ENCODE results near the gene NXF3. TPM values are rescaled to one million over a fixed set of nuclear protein-coding genes. Genes with fewer than 3 reads are reported as not detected.
A peak's percentile ranks its signal among the peaks of the same experiment; 100 is the strongest.
"Not testable (repeated sequence)": the region's sequence is repeated elsewhere in the genome, so short reads cannot be mapped to it uniquely, and the experiment has no call there.

Gene NXF3
- total RNA-seq, 4 donors from 2014 or later: 0.84 to 4.0 (median 1.8) TPM

DNA sequence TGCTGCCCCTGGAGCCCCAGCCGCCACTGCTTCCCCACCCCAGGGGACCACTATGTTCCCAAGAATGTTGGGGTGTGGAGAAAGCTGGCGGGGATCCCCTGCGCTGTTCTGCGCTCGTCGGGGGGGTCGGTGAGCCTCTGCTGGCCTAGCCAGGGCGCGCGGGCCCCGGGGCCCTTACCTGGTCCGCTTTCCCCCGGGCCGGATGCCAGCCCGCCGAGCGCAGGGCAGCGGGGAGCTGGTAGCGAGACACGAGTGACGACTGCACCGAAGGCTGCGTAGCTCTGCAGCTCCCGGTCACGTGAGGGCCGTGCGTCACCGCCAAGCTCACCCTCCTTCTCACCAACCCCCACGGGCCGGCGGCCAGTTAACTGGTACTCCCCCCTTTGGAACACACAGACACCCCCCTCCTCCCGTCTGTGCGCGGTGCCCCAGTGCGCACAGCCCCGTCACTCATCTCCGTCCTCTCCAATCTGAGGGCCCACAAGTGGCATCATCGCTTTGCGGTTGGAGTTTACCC, 29.0 kb downstream of the NXF3 start, which contains the start of gene BEX1:
Gene BEX1, minus strand, starts transcription at position 254 of the 517 bp plus-strand sequence. CDS start 897 bp downstream, outside the sequence.
- peak; percentile 44 for ATAC-seq (ENCODE audit: low FRiP score)

DNA sequence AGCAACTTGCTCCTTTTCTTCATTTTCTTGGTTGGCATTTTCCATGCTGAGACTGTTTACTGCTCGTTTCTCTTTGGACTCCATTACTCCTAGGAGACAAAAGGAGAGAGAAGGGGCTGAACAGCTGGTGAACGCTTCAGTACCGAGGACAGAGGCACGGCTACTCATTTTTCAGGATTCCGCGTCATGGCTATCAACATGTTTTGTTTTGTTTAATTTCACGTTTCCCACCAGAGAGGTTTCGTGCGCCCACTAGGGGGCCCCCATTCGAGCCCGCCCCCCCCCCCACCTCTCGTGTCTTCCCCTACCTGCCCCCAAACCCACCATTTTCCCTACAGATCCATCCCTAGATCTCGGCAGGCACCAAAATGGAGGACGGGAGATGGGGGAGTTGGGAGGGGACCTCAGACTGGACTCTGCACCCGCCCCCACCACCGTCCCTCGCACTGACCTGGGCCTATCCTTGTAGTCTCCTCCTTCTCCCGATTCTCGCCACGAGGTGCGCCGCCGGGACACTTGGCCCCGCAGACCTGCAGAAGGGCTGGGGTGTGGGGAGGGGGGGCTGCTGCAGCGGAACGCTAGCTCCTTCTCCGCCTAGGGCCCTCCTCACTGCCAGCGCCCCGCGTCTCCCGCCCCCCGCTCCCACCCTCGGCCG, 29.6 kb downstream of the NXF3 start:
- DNase-seq (ENCODE audit: low spot score) (no peak), ATAC-seq (ENCODE audit: low FRiP score) (no peak)
- TF ChIP-seq, protein P1, sequence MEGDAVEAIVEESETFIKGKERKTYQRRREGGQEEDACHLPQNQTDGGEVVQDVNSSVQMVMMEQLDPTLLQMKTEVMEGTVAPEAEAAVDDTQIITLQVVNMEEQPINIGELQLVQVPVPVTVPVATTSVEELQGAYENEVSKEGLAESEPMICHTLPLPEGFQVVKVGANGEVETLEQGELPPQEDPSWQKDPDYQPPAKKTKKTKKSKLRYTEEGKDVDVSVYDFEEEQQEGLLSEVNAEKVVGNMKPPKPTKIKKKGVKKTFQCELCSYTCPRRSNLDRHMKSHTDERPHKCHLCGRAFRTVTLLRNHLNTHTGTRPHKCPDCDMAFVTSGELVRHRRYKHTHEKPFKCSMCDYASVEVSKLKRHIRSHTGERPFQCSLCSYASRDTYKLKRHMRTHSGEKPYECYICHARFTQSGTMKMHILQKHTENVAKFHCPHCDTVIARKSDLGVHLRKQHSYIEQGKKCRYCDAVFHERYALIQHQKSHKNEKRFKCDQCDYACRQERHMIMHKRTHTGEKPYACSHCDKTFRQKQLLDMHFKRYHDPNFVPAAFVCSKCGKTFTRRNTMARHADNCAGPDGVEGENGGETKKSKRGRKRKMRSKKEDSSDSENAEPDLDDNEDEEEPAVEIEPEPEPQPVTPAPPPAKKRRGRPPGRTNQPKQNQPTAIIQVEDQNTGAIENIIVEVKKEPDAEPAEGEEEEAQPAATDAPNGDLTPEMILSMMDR (IDR thresholded peaks at IDR 0.05): no peak

More for the DNA sequence above, 29.0 kb downstream of the NXF3 start, which contains the start of gene BEX1:
- TF ChIP-seq, protein P1 (IDR thresholded peaks at IDR 0.05): no peak
- DNase-seq (ENCODE audit: low spot score): no peak

DNA sequence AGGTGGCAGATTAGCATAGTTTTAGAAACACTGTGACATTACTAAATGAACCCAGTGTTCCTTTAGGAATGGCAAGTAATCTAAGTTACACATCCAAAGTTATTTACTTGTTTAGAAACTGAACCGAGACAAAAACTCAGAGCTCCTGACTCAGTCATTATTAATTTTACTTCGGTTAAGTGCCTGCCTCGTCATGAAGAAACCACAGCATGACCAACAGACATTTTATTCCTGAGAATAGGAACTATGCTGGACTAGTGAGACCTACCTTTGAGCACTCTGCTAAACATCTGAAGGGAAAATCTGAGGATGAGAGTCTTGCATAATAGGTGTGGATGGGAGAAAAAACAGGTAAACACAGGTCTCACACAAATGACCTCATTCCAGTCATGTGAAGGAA, 31.5 kb downstream of the NXF3 start:
- TF ChIP-seq, protein P1 (IDR thresholded peaks at IDR 0.05): no peak
- DNase-seq (ENCODE audit: low spot score) (no peak), ATAC-seq (ENCODE audit: low FRiP score) (no peak)

DNA sequence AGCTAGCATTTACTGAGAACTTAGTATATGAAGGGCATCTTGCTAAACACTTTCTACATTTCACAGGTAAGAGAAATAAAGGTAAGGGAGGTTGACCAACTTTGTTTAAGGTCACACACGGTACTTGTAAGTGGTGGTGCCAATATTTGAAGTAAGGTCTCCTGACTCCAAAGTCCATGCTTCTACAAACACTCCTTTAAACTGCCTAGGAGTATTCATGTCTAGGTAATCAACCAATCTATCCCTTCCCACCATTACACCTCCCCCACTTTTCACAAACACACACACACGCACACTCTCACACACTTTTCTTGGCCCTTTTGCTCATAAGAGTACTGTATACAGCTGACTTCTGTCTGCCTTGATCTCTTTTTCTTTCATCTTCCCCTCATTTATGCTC, 36.0 kb downstream of the NXF3 start:
- TF ChIP-seq, protein P1 (IDR thresholded peaks at IDR 0.05): no peak
- ATAC-seq (ENCODE audit: low FRiP score): no peak
- DNase-seq (ENCODE audit: low spot score): no peak

DNA sequence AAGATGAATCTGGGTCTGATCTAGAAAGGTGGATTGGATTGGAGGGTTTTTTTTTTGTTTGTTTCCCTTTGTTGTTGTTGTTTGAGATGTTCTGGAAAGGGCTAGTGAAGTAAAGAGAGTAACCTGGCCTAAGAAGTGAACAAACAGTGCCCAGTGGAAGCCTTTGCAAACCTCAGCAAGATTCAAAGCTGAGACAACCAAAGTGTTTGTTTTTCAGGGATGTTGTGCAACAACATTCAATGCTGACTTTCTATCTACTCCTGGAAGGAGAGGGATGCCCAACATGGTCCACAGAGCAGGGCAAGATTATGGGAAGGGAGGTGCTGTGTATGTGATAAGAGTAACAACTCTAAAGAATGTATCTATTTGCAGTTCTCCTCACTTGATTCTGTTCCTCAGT, 40.3 kb downstream of the NXF3 start:
- TF ChIP-seq, protein P1 (IDR thresholded peaks at IDR 0.05): no peak
- no peak for DNase-seq (ENCODE audit: low spot score)
- ATAC-seq (ENCODE audit: low FRiP score): no peak

DNA sequence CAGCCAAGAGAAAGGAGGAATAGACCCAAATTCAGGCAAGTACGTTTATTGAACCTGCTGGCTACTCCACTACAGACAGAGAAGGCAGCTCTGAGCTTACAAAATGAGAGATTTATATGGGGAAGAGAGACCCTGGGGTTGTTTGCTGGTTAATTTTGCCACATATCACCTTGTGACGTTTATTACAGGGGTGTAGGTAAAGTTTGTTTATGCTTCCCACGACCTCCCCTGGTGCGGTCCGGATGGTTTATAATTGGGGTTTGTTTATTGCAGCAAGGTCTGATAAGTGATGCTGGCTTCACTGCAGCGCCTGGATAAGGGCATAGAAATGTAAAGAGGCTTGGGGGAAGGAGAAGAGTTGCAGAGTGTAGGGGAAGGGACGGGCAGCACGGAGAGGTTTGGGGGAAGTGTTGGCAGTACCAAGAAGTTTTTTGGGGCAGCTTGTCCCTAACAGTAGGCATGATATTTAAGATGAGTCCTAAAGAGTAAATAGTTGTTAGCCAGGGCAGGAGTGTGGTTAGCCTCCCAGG, 41.6 kb downstream of the NXF3 start:
- ATAC-seq (ENCODE audit: low FRiP score) (no peak), DNase-seq (ENCODE audit: low spot score) (no peak)
- TF ChIP-seq, protein P1 (IDR thresholded peaks at IDR 0.05): no peak

DNA sequence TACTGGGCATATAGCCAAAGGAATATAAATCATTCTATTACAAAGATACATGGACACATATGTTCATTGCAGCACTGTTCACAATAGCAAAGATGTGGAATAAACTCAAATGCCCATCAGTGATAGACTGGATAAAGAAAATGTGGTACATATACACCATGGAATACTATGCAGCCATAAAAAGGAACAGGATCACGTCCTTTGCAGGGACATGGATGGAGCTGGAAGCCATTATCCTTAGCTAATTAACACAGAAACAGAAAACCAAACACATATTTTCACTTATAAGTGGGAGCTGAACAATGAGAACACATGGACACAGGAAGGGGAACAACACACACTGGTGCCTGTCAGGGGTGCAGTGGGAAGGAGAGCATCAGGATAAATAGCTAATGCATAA, 59.6 kb downstream of the NXF3 start:
- not testable (repeated sequence) for DNase-seq (ENCODE audit: low spot score); ATAC-seq (ENCODE audit: low FRiP score)

Other genes with a start within 250 kb of the NXF3 start
- gene RAB40AL, start 155.9 kb downstream of the NXF3 start, total RNA-seq: 1 to 10 TPM in 2 of 4 donors, under 1 TPM in 2; 0.74 to 2.3 (median 1.4) TPM
- gene BEX1, start 29.0 kb downstream of the NXF3 start, total RNA-seq: 1 to 10 TPM in 2 of 4 donors, under 1 TPM in 1, not detected in 1; 0.69 to 2.2 (median 1.4) TPM
- 10 to 100 TPM; 20.5 to 33.6 (median 29.4) TPM for gene BEX4, start 122.0 kb upstream of the NXF3 start, total RNA-seq
- 10 to 100 TPM; 28.9 to 60.2 (median 49.7) TPM for gene TCEAL8, start 162.0 kb upstream of the NXF3 start, total RNA-seq
- 1 to 10 TPM in 1 of 4 donors, not detected in 3; 2.9 TPM for gene TCEAL5, start 183.6 kb upstream of the NXF3 start, total RNA-seq
- gene BEX2, start 217.8 kb upstream of the NXF3 start, total RNA-seq: 10 to 100 TPM in 2 of 4 donors, 1 to 10 TPM in 1, not detected in 1; 2.8 to 13.1 (median 12.6) TPM
- gene TCEAL7, start 237.1 kb upstream of the NXF3 start, total RNA-seq: 10 to 100 TPM in 1 of 4 donors, 1 to 10 TPM in 3; 2.0 to 18.5 (median 6.7) TPM

Data from omental fat pad (tissue), 4 donors.